Spleen (tissue), 11 donors: ENCODE measurements around the gene PHEX. TPM values are rescaled to one million over a fixed set of nuclear protein-coding genes. Genes with fewer than 3 reads are reported as not detected.

ENCODE experiments used
- DNase-seq: peaks from one replicate; pipeline ENCODE4 v3.0.0-alpha.2; 2020
- H3K27ac ChIP-seq, 8 donors: fragments of 200-600 bp; sonication (generic) in 7 of 8; 1 replicate in 4 of 8; 2 replicates in 4 of 8; pipeline versions ENCODE4 v1.5.0 to v1.8.0; 2016 to 2021; ENCODE audit warnings: inconsistent platforms in 4 of 8, mild to moderate bottlenecking in 4 of 8, moderate library complexity in 1 of 8
- H3K27me3 ChIP-seq, 7 donors: fragments of 200-600 bp; sonication (generic) in 6 of 7; replicated peaks in 1 of 7; 1 replicate in 4 of 7; 2 replicates in 3 of 7; pipeline versions ENCODE4 v1.5.0 to v1.8.0; 2016 to 2021; ENCODE audit warnings: inconsistent platforms in 3 of 7, mild to moderate bottlenecking in 1 of 7
- H3K36me3 ChIP-seq, 6 donors: fragments of 200-600 bp; sonication (generic) in 5 of 6; 1 replicate in 4 of 6; 2 replicates in 2 of 6; pipeline versions ENCODE4 v1.5.0 to v1.8.0; 2016 to 2021; ENCODE audit warnings: inconsistent platforms in 2 of 6
- H3K4me1 ChIP-seq, 6 donors: fragments of 200-600 bp; sonication (generic) in 5 of 6; 1 replicate in 3 of 6; 2 replicates in 3 of 6; pipeline versions ENCODE4 v1.5.0 to v1.8.0; 2016 to 2021; ENCODE audit warnings: inconsistent platforms in 3 of 6
- H3K4me3 ChIP-seq, 8 donors: fragments of 200-600 bp; sonication (generic) in 7 of 8; 1 replicate in 4 of 8; 2 replicates in 4 of 8; pipeline versions ENCODE4 v1.5.0 to v1.8.0; 2016 to 2021; ENCODE audit warnings: inconsistent platforms in 4 of 8, mild to moderate bottlenecking in 4 of 8, moderate library complexity in 2 of 8
- H3K9me3 ChIP-seq, 8 donors: fragments of 200-600 bp; sonication (generic) in 7 of 8; 1 replicate in 4 of 8; 2 replicates in 4 of 8; pipeline versions ENCODE4 v1.5.0 to v1.8.0; 2016 to 2021; ENCODE audit warnings: inconsistent platforms in 4 of 8
- CTCF ChIP-seq, 11 experiments: fragments of 200-600 bp in 7 of 11; fragments of 450-650 bp in 4 of 11; sonication (generic) in 4 of 11; IDR thresholded peaks in 8 of 11; conservative IDR thresholded peaks in 3 of 11; 1 replicate in 7 of 11; 2 replicates in 4 of 11; pipeline versions ENCODE4 v1.4.0 to v1.8.0; 2016 to 2021; ENCODE audit warnings: antibody characterized with exemption in 11 of 11, inconsistent platforms in 4 of 11, mild to moderate bottlenecking in 1 of 11
- POLR2A ChIP-seq, 3 donors: fragments of 450-650 bp; IDR thresholded peaks; one replicate each; pipeline ENCODE4 v1.5.1; 2017; ENCODE audit warnings: antibody characterized with exemption in 3 of 3, mild to moderate bottlenecking in 1 of 3
- POLR2AphosphoS5 ChIP-seq, 3 donors: sonication (generic); formaldehyde crosslinking; IDR thresholded peaks; one replicate each; pipeline ENCODE4 v1.5.1; 2017; ENCODE audit warnings: antibody characterized with exemption in 3 of 3
- WGBS, 5 donors: extraction: QIAGEN DNeasy Blood & Tissue Kit in 3 of 5; methylation state at CpG; one replicate each; pipeline versions ENCODE4 v1.1.5 to v1.1.7; 2013 to 2018; 5-methylcytosine and 5-hydroxymethylcytosine counted together
- intact Hi-C: fragments of 100-400 bp; cut with DNase I; formaldehyde crosslinking; loops from one replicate; pipeline ENCODE4 v1.15.0; 2023; ENCODE audit warnings: low total_unique reads
- polyA plus RNA-seq, 3 donors: library from polyadenylated mRNA; stranded (reverse); fragments of 200-250 nt; gene quantifications; one replicate each; pipeline ENCODE4 v1.2.1, GENCODE V29; 2013
- total RNA-seq, 7 donors: library from RNA; depleted of rRNA in 3 of 7; stranded (reverse); fragments of >200 nt in 3 of 7; fragmentation: NEBNext Ultra II Directional in 4 of 7; extraction: Animal tissue kit (Norgen Biotek cat#: 25700) in 4 of 7; gene quantifications; one replicate each; pipeline versions ENCODE4 v1.1.0 to v1.2.1, GENCODE V29; 2016 to 2021
- donor health status: healthy with polysubstance abuse.
- donor health status: DM: no; HTN: no; CAD: no; lungs with moderate emphysema.
- donor health status: DM: no; HTN: no; CAD: no.
- donor health status: Bipolar disorder and iron deficiency.
- donor health status: healthy.
- donor health status: DM: no; HTN: no; CAD: no.
- donor health status: DM: yes; HTN: yes; CAD: no.

PHEX gene
- total and polyA plus RNA-seq, 10 donors: 0.13 to 1.5 (median 0.54) TPM

DNA sequence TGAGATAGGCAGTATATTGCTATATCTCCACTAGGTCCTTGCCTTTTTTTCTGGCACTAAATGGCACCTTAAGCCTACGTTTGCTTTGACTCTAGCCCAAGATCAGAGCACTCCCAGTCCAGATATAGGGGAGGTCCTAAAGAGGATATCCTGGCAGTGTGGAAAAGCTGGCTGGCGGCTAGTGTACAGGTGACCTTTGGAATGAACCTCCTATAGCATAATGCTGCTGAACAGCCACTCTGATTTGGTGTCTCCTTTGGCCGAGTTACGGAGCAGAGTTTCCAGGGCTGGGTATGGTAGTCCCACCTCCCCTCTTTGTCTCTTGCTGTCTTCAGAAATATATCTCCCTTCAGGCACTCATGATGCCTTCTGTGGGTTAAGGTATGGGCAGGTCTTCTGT, 53.9 kb downstream of the PHEX start:
- H3K4me1 ChIP-seq: no peaks in the 10 kb centered on the region

GRCh38 chrX:22087011-22087557, 55.0 kb downstream of the PHEX start:
- no peaks in the 10 kb centered on the region for H3K4me1 ChIP-seq
- H3K36me3 ChIP-seq: no peaks in the 10 kb centered on the region
- intact Hi-C loops: no loop called here
- no peak overlapping the region for H3K27ac ChIP-seq
- no peak overlapping the region for H3K4me3 ChIP-seq
- no peaks in the 10 kb centered on the region for H3K27me3 ChIP-seq
- TF ChIP-seq POLR2A (IDR thresholded peaks at IDR 0.05): no peak
- no peak for TF ChIP-seq POLR2AphosphoS5 (IDR thresholded peaks at IDR 0.05)
- no peak for TF ChIP-seq CTCF (IDR thresholded peaks at IDR 0.05 in 8 of 11, conservative IDR thresholded peaks at IDR 0.05 in 3 of 11)
- H3K9me3 ChIP-seq: no peaks in the 10 kb centered on the region
- DNase-seq: no peak
- 58 to 89% (median 83%) methylated on average over 3 of the region's 3 CpGs for WGBS, 5 donors

More for the DNA sequence above, 53.9 kb downstream of the PHEX start:
- TF ChIP-seq POLR2A (IDR thresholded peaks at IDR 0.05) (no peak), CTCF (IDR thresholded peaks at IDR 0.05 in 8 of 11, conservative IDR thresholded peaks at IDR 0.05 in 3 of 11) (no peak), POLR2AphosphoS5 (IDR thresholded peaks at IDR 0.05) (no peak)
- H3K27ac ChIP-seq: no peak overlapping the region
- H3K9me3 ChIP-seq: no peaks in the 10 kb centered on the region
- intact Hi-C loops: no loop called here
- DNase-seq: no peak
- no peaks in the 10 kb centered on the region for H3K27me3 ChIP-seq
- no peaks in the 10 kb centered on the region for H3K36me3 ChIP-seq
- WGBS, 5 donors: 76 to 100% (median 86%) methylated on average over 2 to 4 of the region's 4 CpGs
- no peak overlapping the region for H3K4me3 ChIP-seq

DNA sequence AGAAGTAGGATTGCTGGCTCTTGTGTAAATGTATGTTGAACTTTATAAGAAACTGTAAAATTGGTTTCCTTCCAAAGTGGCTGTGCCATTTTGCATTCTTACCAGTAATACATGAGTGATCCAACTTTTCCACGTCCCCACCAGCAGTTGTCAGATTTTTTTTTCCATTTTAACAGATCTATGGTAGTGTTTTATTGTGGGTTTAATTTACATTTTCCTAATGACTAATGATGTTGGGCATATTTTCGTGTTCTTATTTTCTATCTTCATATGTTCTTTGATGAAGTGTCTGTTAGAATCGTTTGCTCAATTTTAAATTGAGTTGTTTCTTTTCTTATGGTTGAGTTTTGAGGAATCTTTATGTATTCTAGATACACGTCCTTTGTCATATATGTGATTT, 56.2 kb downstream of the PHEX start:
- no peaks in the 10 kb centered on the region for H3K4me1 ChIP-seq
- no peak for DNase-seq
- TF ChIP-seq POLR2A (IDR thresholded peaks at IDR 0.05) (no peak), CTCF (IDR thresholded peaks at IDR 0.05 in 8 of 11, conservative IDR thresholded peaks at IDR 0.05 in 3 of 11) (no peak), POLR2AphosphoS5 (IDR thresholded peaks at IDR 0.05) (no peak)
- WGBS, 5 donors: 61 to 84% (median 81%) methylated on average over 4 of the region's 4 CpGs
- H3K27me3 ChIP-seq: no peaks in the 10 kb centered on the region
- H3K27ac ChIP-seq: no peak overlapping the region
- H3K9me3 ChIP-seq: no peaks in the 10 kb centered on the region
- H3K4me3 ChIP-seq: no peak overlapping the region
- H3K36me3 ChIP-seq: no peaks in the 10 kb centered on the region
- intact Hi-C loops: no loop called here

DNA sequence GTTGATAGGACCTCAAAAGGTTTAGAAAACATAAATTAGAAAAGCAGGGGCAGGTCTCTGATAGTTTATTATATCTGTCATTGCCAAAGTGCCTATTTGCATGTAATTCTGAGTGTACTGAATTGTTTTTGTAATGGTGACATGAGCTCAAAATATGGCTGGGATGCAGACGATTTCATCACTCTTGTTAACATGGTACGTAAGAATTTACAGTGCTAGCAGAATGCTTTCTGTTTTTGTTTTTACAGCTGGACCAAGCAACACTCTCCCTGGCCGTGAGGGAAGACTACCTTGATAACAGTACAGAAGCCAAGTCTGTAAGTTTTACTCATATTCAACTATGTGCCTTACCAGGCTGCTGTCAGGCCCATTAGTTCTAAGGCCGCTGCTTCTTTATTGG, 58.1 kb downstream of the PHEX start:
- TF ChIP-seq POLR2AphosphoS5 (IDR thresholded peaks at IDR 0.05): no peak
- TF ChIP-seq CTCF (IDR thresholded peaks at IDR 0.05 in 8 of 11, conservative IDR thresholded peaks at IDR 0.05 in 3 of 11): no peak
- no peak for TF ChIP-seq POLR2A (IDR thresholded peaks at IDR 0.05)
- intact Hi-C loops: no loop called here
- WGBS, 5 donors: 74 to 93% (median 89%) methylated on average over 4 of the region's 4 CpGs
- Histone ChIP-seq H3K27ac (no peak overlapping the region), H3K4me1 (no peaks in the 10 kb centered on the region), H3K36me3 (no peaks in the 10 kb centered on the region), H3K4me3 (no peak overlapping the region), H3K9me3 (no peaks in the 10 kb centered on the region), H3K27me3 (no peaks in the 10 kb centered on the region)
- DNase-seq: no peak
